ENCODE data around the gene SLC22A4.

The SLC22A4 gene

DNA sequence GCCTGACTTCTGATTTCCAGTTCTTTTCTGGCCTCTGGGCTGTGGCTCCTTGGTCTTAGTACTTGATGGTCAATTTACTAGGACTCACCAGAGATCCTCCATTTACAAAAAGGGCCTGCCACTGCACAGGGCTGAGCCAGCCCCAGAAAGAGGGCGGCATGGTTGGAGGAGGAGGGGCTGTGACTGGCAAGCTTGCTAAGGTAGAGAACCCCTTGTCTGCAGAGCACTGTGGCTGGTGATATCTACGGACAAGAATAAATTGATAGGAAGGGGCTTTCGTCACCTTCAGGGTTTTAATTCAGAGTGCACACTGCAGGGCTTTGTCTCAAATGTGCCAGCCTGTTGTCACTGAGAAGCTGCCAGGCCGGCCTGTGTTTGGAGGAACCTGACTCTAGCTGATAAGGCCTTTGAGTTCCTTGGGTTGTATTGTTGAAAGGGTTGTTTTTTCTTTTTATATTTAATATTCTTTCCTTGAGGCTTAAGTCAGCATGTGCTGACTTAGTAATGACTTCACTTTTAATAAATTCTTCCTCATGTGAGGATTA lies 90.4 kb downstream of the SLC22A4 start:
- DNase-seq (ENCODE audit: low spot score), result no peak
- TF ChIP-seq, protein P1, sequence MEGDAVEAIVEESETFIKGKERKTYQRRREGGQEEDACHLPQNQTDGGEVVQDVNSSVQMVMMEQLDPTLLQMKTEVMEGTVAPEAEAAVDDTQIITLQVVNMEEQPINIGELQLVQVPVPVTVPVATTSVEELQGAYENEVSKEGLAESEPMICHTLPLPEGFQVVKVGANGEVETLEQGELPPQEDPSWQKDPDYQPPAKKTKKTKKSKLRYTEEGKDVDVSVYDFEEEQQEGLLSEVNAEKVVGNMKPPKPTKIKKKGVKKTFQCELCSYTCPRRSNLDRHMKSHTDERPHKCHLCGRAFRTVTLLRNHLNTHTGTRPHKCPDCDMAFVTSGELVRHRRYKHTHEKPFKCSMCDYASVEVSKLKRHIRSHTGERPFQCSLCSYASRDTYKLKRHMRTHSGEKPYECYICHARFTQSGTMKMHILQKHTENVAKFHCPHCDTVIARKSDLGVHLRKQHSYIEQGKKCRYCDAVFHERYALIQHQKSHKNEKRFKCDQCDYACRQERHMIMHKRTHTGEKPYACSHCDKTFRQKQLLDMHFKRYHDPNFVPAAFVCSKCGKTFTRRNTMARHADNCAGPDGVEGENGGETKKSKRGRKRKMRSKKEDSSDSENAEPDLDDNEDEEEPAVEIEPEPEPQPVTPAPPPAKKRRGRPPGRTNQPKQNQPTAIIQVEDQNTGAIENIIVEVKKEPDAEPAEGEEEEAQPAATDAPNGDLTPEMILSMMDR (IDR thresholded peaks at IDR 0.05; ENCODE audit: borderline replicate concordance, control extremely low read depth, extremely low read depth, insufficient read depth, missing control alignments), result no peak
- in situ Hi-C loops (cut with MboI; ENCODE audit: low sequenced_read_pairs, unreplicated experiment), result loop anchor here (10.0 kb wide), 1 partner anchor 440 kb away; no protein-coding TSS in a partner anchor

DNA sequence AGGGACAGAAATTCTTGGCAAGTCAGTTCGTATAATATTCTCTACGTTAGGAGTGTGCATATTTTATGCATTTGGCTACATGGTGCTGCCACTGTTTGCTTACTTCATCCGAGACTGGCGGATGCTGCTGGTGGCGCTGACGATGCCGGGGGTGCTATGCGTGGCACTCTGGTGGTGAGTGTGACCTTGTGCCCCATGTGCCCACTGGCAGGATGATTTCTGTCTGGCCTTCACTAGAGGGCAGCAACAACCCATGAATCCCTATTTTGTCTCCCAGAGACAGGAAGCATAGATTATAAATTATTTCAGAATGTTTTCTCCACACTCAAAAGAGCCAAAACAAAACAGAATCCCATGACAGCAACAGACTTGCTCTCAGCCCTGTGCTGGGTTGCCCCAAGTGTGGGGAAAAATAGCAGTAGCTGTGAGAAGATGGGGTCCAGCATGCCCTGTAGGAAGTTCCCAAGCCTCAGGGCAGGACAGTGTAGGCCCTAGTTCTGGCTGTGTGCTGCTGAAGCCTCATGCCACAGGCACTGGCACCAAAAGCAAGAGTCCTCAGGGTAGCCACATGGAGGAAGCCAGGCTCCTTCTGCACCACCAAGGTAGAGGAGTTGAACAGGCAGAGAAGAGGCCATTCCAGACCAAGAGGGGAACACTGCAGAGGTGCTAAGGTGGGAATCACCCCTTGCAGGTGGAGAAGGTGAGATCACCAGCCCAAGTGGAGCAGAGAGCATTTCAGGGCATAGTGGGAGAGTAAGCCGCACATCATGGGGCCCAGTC lies 91.3 kb downstream of the SLC22A4 start:
- in situ Hi-C loops (cut with MboI; ENCODE audit: low sequenced_read_pairs, unreplicated experiment), result loop anchor here (10.0 kb wide), 1 partner anchor 439 kb away; no protein-coding TSS in a partner anchor
- peak; percentile 74 for DNase-seq (ENCODE audit: low spot score)
- TF ChIP-seq, protein P1 (IDR thresholded peaks at IDR 0.05; ENCODE audit: borderline replicate concordance, control extremely low read depth, extremely low read depth, insufficient read depth, missing control alignments), result peak; percentile 62

DNA sequence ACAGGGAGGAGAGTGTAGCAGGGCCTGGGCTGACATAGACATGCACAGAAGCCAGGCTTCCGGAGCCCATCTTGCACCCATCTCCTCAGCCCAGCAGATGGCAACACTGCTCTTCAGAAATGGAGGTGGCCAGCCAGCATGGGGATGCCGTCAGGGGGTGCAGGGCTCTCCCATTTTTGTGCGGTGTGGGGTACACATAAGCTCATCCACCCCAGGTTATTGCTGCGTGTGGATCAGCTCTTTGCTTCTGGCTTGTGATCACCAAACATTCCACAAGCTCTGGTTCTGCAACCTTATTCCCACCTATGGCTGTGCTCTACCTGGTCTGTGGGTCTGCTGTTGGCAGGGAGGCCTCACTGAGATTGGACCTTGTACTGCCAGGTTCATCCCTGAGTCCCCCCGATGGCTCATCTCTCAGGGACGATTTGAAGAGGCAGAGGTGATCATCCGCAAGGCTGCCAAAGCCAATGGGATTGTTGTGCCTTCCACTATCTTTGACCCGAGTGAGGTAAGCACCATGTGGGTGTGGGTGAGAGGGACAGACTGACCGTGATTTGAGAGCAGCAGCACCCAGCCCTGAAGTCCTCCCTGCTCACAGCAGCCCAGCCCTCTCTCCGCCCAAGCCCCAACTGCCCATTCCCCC lies 92.6 kb downstream of the SLC22A4 start:
- DNase-seq (ENCODE audit: low spot score), result peak; percentile 88
- in situ Hi-C loops (cut with MboI; ENCODE audit: low sequenced_read_pairs, unreplicated experiment), result loop anchor here (10.0 kb wide), 1 partner anchor 438 kb away; no protein-coding TSS in a partner anchor
- TF ChIP-seq, protein P1 (IDR thresholded peaks at IDR 0.05; ENCODE audit: borderline replicate concordance, control extremely low read depth, extremely low read depth, insufficient read depth, missing control alignments), result peak; percentile 96

DNA sequence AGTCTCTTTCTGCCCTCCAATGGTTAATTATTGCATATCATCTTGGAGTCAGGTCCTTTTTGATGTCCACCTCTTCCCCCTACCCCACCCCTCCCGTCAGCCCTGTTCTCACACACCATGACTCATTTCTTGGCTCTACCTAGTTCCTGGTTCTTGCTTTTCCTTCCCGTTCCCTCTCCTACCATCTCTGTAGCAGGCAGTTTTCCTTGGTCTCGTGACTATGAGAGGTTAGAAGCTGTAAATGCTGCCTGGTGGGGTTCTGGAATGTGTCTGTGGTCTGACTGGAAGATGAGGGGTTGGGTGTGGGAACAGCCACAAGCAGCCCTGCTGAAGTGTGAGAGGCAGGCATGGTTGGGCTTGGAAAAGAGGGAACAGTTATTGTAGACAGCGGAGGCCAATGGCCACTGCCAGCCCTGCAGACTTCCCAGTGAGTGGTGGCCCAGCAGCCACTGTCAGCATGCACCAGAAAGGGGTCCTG lies 93.5 kb downstream of the SLC22A4 start:
- in situ Hi-C loops (cut with MboI; ENCODE audit: low sequenced_read_pairs, unreplicated experiment), result loop anchor here (10.0 kb wide), 1 partner anchor 437 kb away; no protein-coding TSS in a partner anchor
- DNase-seq (ENCODE audit: low spot score), result peak; percentile 46
- TF ChIP-seq, protein P1 (IDR thresholded peaks at IDR 0.05; ENCODE audit: borderline replicate concordance, control extremely low read depth, extremely low read depth, insufficient read depth, missing control alignments), result no peak

DNA sequence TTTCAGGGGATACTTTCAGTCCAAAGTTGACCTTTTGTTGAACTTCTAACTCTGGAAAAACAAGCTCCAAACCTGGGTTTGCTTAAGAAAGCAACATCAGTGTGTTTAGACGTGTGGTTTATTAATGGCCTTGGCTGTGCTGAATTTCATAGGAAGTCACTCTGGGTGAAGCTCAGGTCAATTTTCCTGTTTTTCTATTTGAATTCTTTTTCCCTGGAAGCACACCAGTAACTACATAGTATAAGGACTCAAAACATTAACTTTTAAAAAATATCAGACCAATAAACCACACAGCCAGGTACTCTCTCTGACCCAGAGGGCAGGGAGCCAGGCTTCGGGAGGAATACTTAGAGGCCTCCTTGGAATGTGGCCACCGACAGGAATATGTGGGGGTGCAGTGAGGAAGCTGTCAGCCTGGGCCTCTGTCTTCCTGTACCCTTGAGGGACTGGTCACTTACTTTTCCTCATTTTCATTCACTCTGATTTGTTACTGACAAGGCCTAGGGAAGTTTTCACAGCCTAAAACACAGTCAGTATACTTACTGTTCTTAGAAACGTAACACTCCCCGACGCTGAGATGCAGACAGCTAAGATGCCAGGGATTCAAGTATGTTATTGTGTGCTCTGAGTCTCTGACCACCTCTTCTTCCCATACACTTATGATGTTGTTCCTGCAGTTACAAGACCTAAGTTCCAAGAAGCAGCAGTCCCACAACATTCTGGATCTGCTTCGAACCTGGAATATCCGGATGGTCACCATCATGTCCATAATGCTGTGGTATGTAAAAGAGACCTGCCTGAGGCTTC lies 94.3 kb downstream of the SLC22A4 start:
- in situ Hi-C loops (cut with MboI; ENCODE audit: low sequenced_read_pairs, unreplicated experiment), result loop anchor here (10.0 kb wide), 1 partner anchor 436 kb away; no protein-coding TSS in a partner anchor
- TF ChIP-seq, protein P1 (IDR thresholded peaks at IDR 0.05; ENCODE audit: borderline replicate concordance, control extremely low read depth, extremely low read depth, insufficient read depth, missing control alignments), result no peak
- no peak for DNase-seq (ENCODE audit: low spot score)

DNA sequence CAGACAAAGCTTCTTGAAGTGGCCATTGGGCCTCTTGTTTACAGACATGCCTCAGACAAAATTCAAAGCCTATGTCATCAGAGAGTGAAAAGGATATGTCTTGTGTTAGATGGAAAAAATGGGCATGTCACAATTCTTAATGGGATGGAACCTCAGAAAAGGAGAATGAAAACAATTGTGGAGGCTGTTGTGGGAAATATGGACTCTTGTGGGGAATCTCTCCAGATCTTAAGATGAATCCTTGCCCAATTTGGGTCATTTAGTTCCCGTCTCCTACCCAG lies 94.8 kb downstream of the SLC22A4 start:
- no peak for DNase-seq (ENCODE audit: low spot score)
- TF ChIP-seq, protein P1 (IDR thresholded peaks at IDR 0.05; ENCODE audit: borderline replicate concordance, control extremely low read depth, extremely low read depth, insufficient read depth, missing control alignments), result no peak
- in situ Hi-C loops (cut with MboI; ENCODE audit: low sequenced_read_pairs, unreplicated experiment), result loop anchor here (10.0 kb wide), 1 partner anchor 436 kb away; no protein-coding TSS in a partner anchor
